Calu3 (cell line): ENCODE results near the gene SLC25A17. TPM values are rescaled to one million over a fixed set of nuclear protein-coding genes. Genes with fewer than 3 reads are reported as not detected.
"Not testable (repeated sequence)": the region's sequence is repeated elsewhere in the genome, so short reads cannot be mapped to it uniquely, and the experiment has no call there.

Experiments
- BruUV-seq: library from RNA; stranded (reverse); fragments of 400-500 nt; replicated peaks from 2 replicates; lab custom pipeline; 2021; lab: Mats Ljungman, UMichigan
- CTCF ChIA-PET: fragments of 300-600 bp; sonication (Branson Sonifier 250); formaldehyde crosslinking; loops from one replicate; lab custom pipeline; 2022; ENCODE audit warnings: antibody characterized with exemption; lab: Charles Lee
- DNase-seq: peaks from one replicate; pipeline ENCODE4 v3.0.0; 2022
- H3K27ac Mint-ChIP-seq: one replicate; pipeline ENCODE4 v1.8.0; 2022; ENCODE audit warnings: mixed read lengths; ENCODE audit not compliant: unreplicated experiment
- H3K27me3 Mint-ChIP-seq: one replicate; pipeline ENCODE4 v1.8.0; 2022; ENCODE audit warnings: mixed read lengths; ENCODE audit not compliant: unreplicated experiment
- H3K36me3 Mint-ChIP-seq: one replicate; pipeline ENCODE4 v1.8.0; 2022; ENCODE audit warnings: mild to moderate bottlenecking, moderate library complexity, mixed read lengths; ENCODE audit not compliant: insufficient read depth, unreplicated experiment
- H3K4me1 Mint-ChIP-seq: one replicate; pipeline ENCODE4 v1.8.0; 2022; ENCODE audit warnings: mild to moderate bottlenecking, low read depth, mixed read lengths; ENCODE audit not compliant: unreplicated experiment
- H3K4me3 Mint-ChIP-seq: one replicate; pipeline ENCODE4 v1.8.0; 2022; ENCODE audit warnings: mild to moderate bottlenecking, low read depth, moderate library complexity, mixed read lengths; ENCODE audit not compliant: unreplicated experiment
- H3K9me3 Mint-ChIP-seq: one replicate; pipeline ENCODE4 v1.8.0; 2022; ENCODE audit warnings: low read depth, mixed read lengths; ENCODE audit not compliant: unreplicated experiment
- intact Hi-C: fragments of 100-400 bp; cut with micrococcal nuclease; formaldehyde crosslinking; loops from one replicate; pipeline ENCODE4 v1.10.0; 2022; ENCODE audit not compliant: unreplicated experiment
- total RNA-seq: library from RNA; stranded (reverse); gene quantifications from 2 replicates; pipeline ENCODE4 v1.2.3, GENCODE V29; 2022
- TF ChIP-seq, protein P1 (sequence below): fragments of 200-600 bp; IDR thresholded peaks from one replicate; pipeline ENCODE4 v1.8.0; 2022; ENCODE audit warnings: antibody characterized with exemption; ENCODE audit not compliant: unreplicated experiment

The SLC25A17 gene
- total RNA-seq, 1 experiment from 2014 or later, result 20.7 TPM

GRCh38 chr22:40855071-40855978 is 36.2 kb upstream of the SLC25A17 start:
- CTCF ChIA-PET, result no interaction called here
- TSS peak; percentile 35 for BruUV-seq

GRCh38 chr22:40853961-40854360 is 34.8 kb upstream of the SLC25A17 start:
- CTCF ChIA-PET, result no interaction called here
- peak overlapping the region; percentile 72 for H3K27ac Mint-ChIP-seq
- BruUV-seq, result no TSS peak
- intact Hi-C loops, result no loop called here
- no peaks in the 10 kb centered on the region for H3K9me3 Mint-ChIP-seq
- H3K36me3 Mint-ChIP-seq, result peaks cover 69% of the 10 kb centered on the region
- H3K27me3 Mint-ChIP-seq, result no peaks in the 10 kb centered on the region
- peak overlapping the region; percentile 99 for H3K4me3 Mint-ChIP-seq
- TF ChIP-seq, protein P1, sequence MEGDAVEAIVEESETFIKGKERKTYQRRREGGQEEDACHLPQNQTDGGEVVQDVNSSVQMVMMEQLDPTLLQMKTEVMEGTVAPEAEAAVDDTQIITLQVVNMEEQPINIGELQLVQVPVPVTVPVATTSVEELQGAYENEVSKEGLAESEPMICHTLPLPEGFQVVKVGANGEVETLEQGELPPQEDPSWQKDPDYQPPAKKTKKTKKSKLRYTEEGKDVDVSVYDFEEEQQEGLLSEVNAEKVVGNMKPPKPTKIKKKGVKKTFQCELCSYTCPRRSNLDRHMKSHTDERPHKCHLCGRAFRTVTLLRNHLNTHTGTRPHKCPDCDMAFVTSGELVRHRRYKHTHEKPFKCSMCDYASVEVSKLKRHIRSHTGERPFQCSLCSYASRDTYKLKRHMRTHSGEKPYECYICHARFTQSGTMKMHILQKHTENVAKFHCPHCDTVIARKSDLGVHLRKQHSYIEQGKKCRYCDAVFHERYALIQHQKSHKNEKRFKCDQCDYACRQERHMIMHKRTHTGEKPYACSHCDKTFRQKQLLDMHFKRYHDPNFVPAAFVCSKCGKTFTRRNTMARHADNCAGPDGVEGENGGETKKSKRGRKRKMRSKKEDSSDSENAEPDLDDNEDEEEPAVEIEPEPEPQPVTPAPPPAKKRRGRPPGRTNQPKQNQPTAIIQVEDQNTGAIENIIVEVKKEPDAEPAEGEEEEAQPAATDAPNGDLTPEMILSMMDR, result no peak
- H3K4me1 Mint-ChIP-seq, result peaks cover 12% of the 10 kb centered on the region
- DNase-seq, result no peak

More at GRCh38 chr22:40855071-40855978, 36.2 kb upstream of the SLC25A17 start:
- intact Hi-C loops, result no loop called here
- no peaks in the 10 kb centered on the region for H3K27me3 Mint-ChIP-seq
- peak overlapping the region; percentile 100 for H3K27ac Mint-ChIP-seq
- no peak for DNase-seq
- peaks cover 62% of the 10 kb centered on the region for H3K36me3 Mint-ChIP-seq
- peak overlapping the region; percentile 99 for H3K4me3 Mint-ChIP-seq
- H3K9me3 Mint-ChIP-seq, result no peaks in the 10 kb centered on the region
- peaks cover 16% of the 10 kb centered on the region for H3K4me1 Mint-ChIP-seq
- TF ChIP-seq, protein P1, result no peak

- CTCF ChIA-PET, result no interaction called here
- peaks cover 73% of the 10 kb centered on the region for H3K36me3 Mint-ChIP-seq
- peaks cover 10% of the 10 kb centered on the region for H3K4me1 Mint-ChIP-seq
- H3K4me3 Mint-ChIP-seq, result peak overlapping the region; percentile 99
- no peaks in the 10 kb centered on the region for H3K27me3 Mint-ChIP-seq
- intact Hi-C loops, result no loop called here
- TF ChIP-seq, protein P1, result no peak
- DNase-seq, result no peak
- peak overlapping the region; percentile 72 for H3K27ac Mint-ChIP-seq
- no peaks in the 10 kb centered on the region for H3K9me3 Mint-ChIP-seq
- BruUV-seq, result no TSS peak
Observed at GRCh38 chr22:40853333-40853732, 34.2 kb upstream of the SLC25A17 start.

DNA sequence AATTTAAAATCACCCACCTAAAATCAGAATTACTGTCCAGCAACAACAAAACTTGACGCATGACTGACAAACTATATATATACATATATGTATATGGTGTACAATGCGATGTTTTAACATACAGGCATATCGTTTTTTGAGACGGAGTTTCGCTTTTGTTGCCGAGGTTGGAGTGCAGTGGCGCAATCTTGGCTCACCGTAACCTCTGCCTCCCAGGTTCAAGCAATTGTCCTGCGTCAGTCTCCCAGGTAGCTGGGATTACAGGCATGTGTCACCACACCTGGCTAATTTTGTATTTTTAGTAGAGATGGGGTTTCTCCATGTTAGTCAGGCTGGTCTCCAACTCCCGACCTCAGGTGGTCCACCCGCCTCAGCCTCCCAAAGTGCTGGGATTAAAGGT is 26.7 kb upstream of the SLC25A17 start:
- peaks cover 86% of the 10 kb centered on the region for H3K36me3 Mint-ChIP-seq
- DNase-seq, H3K27ac Mint-ChIP-seq, H3K9me3 Mint-ChIP-seq, intact Hi-C loops, CTCF ChIA-PET, H3K27me3 Mint-ChIP-seq, BruUV-seq, H3K4me3 Mint-ChIP-seq: not testable (repeated sequence)
- peaks cover 20% of the 10 kb centered on the region for H3K4me1 Mint-ChIP-seq

DNA sequence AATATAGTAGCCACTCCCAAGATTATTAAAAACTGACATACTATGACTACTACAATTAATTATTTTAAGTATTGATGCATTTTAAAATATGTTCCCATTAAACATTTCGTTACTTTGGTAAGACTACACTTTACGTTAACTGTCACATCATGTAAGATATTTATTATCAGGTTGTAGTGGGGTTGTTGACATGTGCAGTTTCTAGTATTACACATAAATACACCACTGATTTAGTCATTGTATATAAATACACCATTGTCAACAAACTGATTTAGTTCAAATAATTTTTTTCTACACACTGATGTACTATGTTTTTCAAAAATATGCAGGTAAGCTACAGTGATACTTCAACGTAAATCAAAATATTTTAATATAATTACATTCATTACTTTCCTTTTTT is 25.8 kb upstream of the SLC25A17 start:
- H3K27me3 Mint-ChIP-seq, result no peaks in the 10 kb centered on the region
- no TSS peak for BruUV-seq
- no peaks in the 10 kb centered on the region for H3K9me3 Mint-ChIP-seq
- TF ChIP-seq, protein P1, result no peak
- CTCF ChIA-PET, result no interaction called here
- peaks cover 87% of the 10 kb centered on the region for H3K36me3 Mint-ChIP-seq
- no peak overlapping the region for H3K4me3 Mint-ChIP-seq
- no peak overlapping the region for H3K27ac Mint-ChIP-seq
- DNase-seq, result no peak
- intact Hi-C loops, result no loop called here
- peaks cover 20% of the 10 kb centered on the region for H3K4me1 Mint-ChIP-seq
